ENCODE measurements around the gene PODN.

Gene PODN

GRCh38 chr1:53091841-53092645 is 30.0 kb downstream of the PODN start:
- DNase-seq: no peak

GRCh38 chr1:53092659-53093450 is 30.8 kb downstream of the PODN start:
- no peak for DNase-seq

GRCh38 chr1:53093451-53093754 is 31.4 kb downstream of the PODN start:
- no peak for DNase-seq

- DNase-seq: no peak
Observed at GRCh38 chr1:53093778-53094532, 31.9 kb downstream of the PODN start.

GRCh38 chr1:53094533-53094919 is 32.5 kb downstream of the PODN start:
- DNase-seq: no peak

- no peak for DNase-seq
Observed at GRCh38 chr1:53104289-53104913, 42.4 kb downstream of the PODN start.

GRCh38 chr1:53107090-53107489 is 45.1 kb downstream of the PODN start:
- no peak for DNase-seq

GRCh38 chr1:53107570-53108322 is 45.7 kb downstream of the PODN start:
- DNase-seq: no peak

- DNase-seq: no peak
Observed at GRCh38 chr1:53108646-53109580, 46.9 kb downstream of the PODN start.

GRCh38 chr1:53110370-53111072 is 48.5 kb downstream of the PODN start:
- no peak for DNase-seq

GRCh38 chr1:53111073-53111556 is 49.1 kb downstream of the PODN start:
- DNase-seq: no peak

- DNase-seq: no peak
Observed at GRCh38 chr1:53111693-53112092, 49.7 kb downstream of the PODN start.

- DNase-seq: no peak
Observed at GRCh38 chr1:53112271-53112774, 50.3 kb downstream of the PODN start.

- DNase-seq: no peak
Observed at GRCh38 chr1:53112861-53113260, 50.8 kb downstream of the PODN start.

GRCh38 chr1:53114090-53114489 is 52.1 kb downstream of the PODN start:
- DNase-seq: no peak

- DNase-seq: no peak
Observed at GRCh38 chr1:53114581-53115400, 52.8 kb downstream of the PODN start.

- peak; percentile 61 for DNase-seq
Observed at GRCh38 chr1:53115403-53116306, 53.6 kb downstream of the PODN start.

GRCh38 chr1:53116307-53116810 is 54.3 kb downstream of the PODN start:
- peak; percentile 43 for DNase-seq

All from retina (tissue), 1 donor.